Endothelial cell of umbilical vein (primary cell): ENCODE data around the gene LRRC37A2. TPM values are rescaled to one million over a fixed set of nuclear protein-coding genes. Genes with fewer than 3 reads are reported as not detected.
"Not testable (repeated sequence)": the region's sequence is repeated elsewhere in the genome, so short reads cannot be mapped to it uniquely, and the experiment has no call there.

Source experiments
- BruUV-seq: library from RNA; stranded (reverse); fragments of 400-500 nt; replicated peaks from 2 replicates; lab custom pipeline; 2021; lab: Mats Ljungman, UMichigan
- CTCF ChIA-PET: fragments of 300-600, 350-600 bp; sonication (Branson Sonifier 250); formaldehyde crosslinking; loops from one replicate; lab custom pipeline; 2021; ENCODE audit warnings: antibody characterized with exemption, inconsistent platforms; lab: Charles Lee
- POLR2A ChIA-PET: fragments of 300-600, 350-600 bp; sonication (Branson Sonifier 250); formaldehyde crosslinking; loops from one replicate; lab custom pipeline; 2021; ENCODE audit warnings: antibody characterized with exemption, inconsistent platforms; lab: Charles Lee
- DNase-seq: peaks from one replicate; pipeline ENCODE4 v3.0.0-alpha.2; 2011; ENCODE audit warnings: low read depth, low spot score
- FAIRE-seq: peaks from 2 replicates; lab custom pipeline; 2011; peaks lifted over from hg19 to GRCh38; lab: Jason Lieb, UNC
- H2AFZ ChIP-seq: 2 replicates; pipeline ENCODE4 v1.6.0; 2012; ENCODE audit warnings: low read depth, low read length, control low read depth, inconsistent platforms
- H3K27ac ChIP-seq: 2 replicates; pipeline ENCODE4 v1.5.1; 2011; ENCODE audit warnings: low read depth, mild to moderate bottlenecking, control low read depth, low read length, moderate library complexity; ENCODE audit not compliant: insufficient read depth
- H3K27me3 ChIP-seq, 2 experiments: 2 replicates each; pipeline versions ENCODE4 v1.6.0 to v1.6.1; 2011; ENCODE audit warnings: low read length in 2 of 2, mixed read lengths in 1 of 2; ENCODE audit not compliant: control insufficient read depth in 2 of 2, insufficient read depth in 2 of 2
- H3K36me3 ChIP-seq, 2 experiments: 2 replicates in 1 of 2; 3 replicates in 1 of 2; pipeline ENCODE4 v1.5.1; 2011; ENCODE audit warnings: low read length in 2 of 2, mild to moderate bottlenecking in 1 of 2, moderate library complexity in 1 of 2; ENCODE audit not compliant: control insufficient read depth in 2 of 2, insufficient read depth in 2 of 2; ENCODE audit errors: extremely low read depth in 1 of 2
- H3K4me1 ChIP-seq: 3 replicates; pipeline ENCODE4 v1.5.1; 2011; ENCODE audit warnings: mild to moderate bottlenecking, low read length; ENCODE audit not compliant: control insufficient read depth, insufficient read depth; ENCODE audit errors: extremely low read depth
- H3K4me2 ChIP-seq: 2 replicates; pipeline ENCODE4 v1.6.1; 2011; ENCODE audit warnings: low read length, control low read depth, mixed read lengths; ENCODE audit not compliant: insufficient read depth
- H3K4me3 ChIP-seq, 3 experiments: fragments of 200-600 bp in 1 of 3; sonication (generic), shearing (Covaris generic) in 1 of 3; replicated peaks in 1 of 3; 2 replicates each; pipeline ENCODE4 v1.5.1; 2011 to 2016; ENCODE audit warnings: control low read depth in 3 of 3, low read length in 3 of 3, mild to moderate bottlenecking in 2 of 3, inconsistent platforms in 1 of 3, low read depth in 1 of 3, moderate library complexity in 1 of 3; ENCODE audit not compliant: insufficient read depth in 1 of 3
- H3K79me2 ChIP-seq: 2 replicates; pipeline ENCODE4 v1.6.0; 2012; ENCODE audit warnings: low read length, inconsistent platforms; ENCODE audit not compliant: control insufficient read depth, insufficient read depth
- H3K9ac ChIP-seq: replicated peaks from 2 replicates; pipeline ENCODE3; 2011; ENCODE audit warnings: low read length, control low read depth; ENCODE audit not compliant: insufficient read depth; ENCODE audit errors: extremely low read depth
- H3K9me1 ChIP-seq: replicated peaks from 3 replicates; pipeline ENCODE4 v1.6.0; 2011; ENCODE audit warnings: mild to moderate bottlenecking, low read length; ENCODE audit not compliant: control insufficient read depth, insufficient read depth; ENCODE audit errors: extremely low read depth
- H3K9me3 ChIP-seq: replicated peaks from 2 replicates; pipeline ENCODE4 v1.5.1; 2012; ENCODE audit warnings: low read length, inconsistent platforms; ENCODE audit not compliant: control insufficient read depth, insufficient read depth
- H4K20me1 ChIP-seq: replicated peaks from 2 replicates; pipeline ENCODE3; 2011; ENCODE audit warnings: mild to moderate bottlenecking, low read length; ENCODE audit not compliant: control insufficient read depth, insufficient read depth; ENCODE audit errors: extremely low read depth
- dilution Hi-C: fragments of 300-500 bp; cut with MboI; formaldehyde crosslinking; loops from one replicate; pipeline ENCODE4 v1.15.0; 2019; ENCODE audit warnings: low sequenced_read_pairs; ENCODE audit not compliant: extremely low pct_ligation_motif_present
- intact Hi-C: fragments of 100-400 bp; cut with micrococcal nuclease; formaldehyde crosslinking; loops from one replicate; pipeline ENCODE4 v1.10.0; 2022
- polyA plus RNA-seq, 4 experiments: library from polyadenylated mRNA; depleted of rRNA in 3 of 4; stranded (reverse) in 3 of 4; unstranded in 1 of 4; fragments of >200 nt; gene quantifications; 2 replicates each; pipeline versions ENCODE4 v1.2.1 to v1.2.3, GENCODE V29; 2011 to 2012; ENCODE audit warnings: missing spikeins in 1 of 4
- total RNA-seq: library from RNA; stranded (reverse); gene quantifications from 2 replicates; pipeline ENCODE4 v1.2.3, GENCODE V29; 2021

LRRC37A2 gene
- total and polyA plus RNA-seq, 2 donors (not counting 3 experiments of a cell fraction or from before 2014, with no cell fraction given): 3.4 to 6.5 TPM

DNA sequence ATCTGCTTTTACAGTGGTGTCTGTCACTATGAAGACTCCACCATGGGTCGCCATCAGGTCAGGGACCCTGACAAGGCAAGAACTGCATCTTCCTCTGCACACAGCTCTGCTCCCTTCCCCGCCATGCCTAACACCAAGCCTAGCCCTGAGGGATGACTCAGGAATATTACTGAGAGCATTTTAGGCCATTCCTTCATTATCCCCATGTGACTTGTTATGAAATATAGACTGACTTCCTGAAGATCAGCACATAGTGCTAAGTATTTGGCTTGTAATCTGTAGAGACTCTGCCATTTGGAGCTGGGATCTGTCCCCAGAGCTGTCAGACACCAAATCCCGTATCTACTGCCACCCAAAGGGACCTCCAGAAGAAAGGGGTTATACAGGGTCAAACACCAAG, 47.8 kb downstream of the LRRC37A2 start:
- H3K27me3 ChIP-seq: not testable (repeated sequence)

DNA sequence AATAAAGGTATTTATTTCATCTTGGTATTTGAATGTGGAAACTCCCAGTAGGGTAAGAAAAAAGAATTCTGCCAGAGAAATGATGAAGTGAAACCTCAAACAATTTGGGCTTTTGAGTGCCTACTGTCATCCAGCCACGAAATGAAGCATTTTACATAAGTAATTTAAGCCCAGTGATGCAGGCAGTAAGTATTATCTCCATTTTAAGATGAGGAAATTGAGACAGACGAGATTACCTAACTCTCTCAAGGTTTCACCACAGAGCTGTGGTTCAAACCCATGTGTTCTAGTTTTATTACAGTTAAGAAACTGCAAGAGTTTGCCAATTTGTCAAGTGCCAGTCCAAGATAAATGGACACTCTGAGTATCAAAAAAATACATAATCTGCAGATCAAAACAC, 54.0 kb downstream of the LRRC37A2 start:
- H3K79me2 ChIP-seq, FAIRE-seq, H3K9me3 ChIP-seq, H3K27ac ChIP-seq, dilution Hi-C loops, BruUV-seq, H3K36me3 ChIP-seq, intact Hi-C loops, CTCF ChIA-PET, H3K9me1 ChIP-seq, H3K9ac ChIP-seq, POLR2A ChIA-PET, DNase-seq, H4K20me1 ChIP-seq, H2AFZ ChIP-seq, H3K4me1 ChIP-seq, H3K27me3 ChIP-seq, H3K4me2 ChIP-seq, H3K4me3 ChIP-seq: not testable (repeated sequence)

More for the DNA sequence above, 47.8 kb downstream of the LRRC37A2 start:
- CTCF ChIA-PET, H3K4me2 ChIP-seq, dilution Hi-C loops, BruUV-seq, intact Hi-C loops, FAIRE-seq, POLR2A ChIA-PET, H3K79me2 ChIP-seq, H4K20me1 ChIP-seq, H2AFZ ChIP-seq, DNase-seq, H3K9me3 ChIP-seq, H3K4me1 ChIP-seq, H3K9me1 ChIP-seq, H3K9ac ChIP-seq, H3K27ac ChIP-seq, H3K4me3 ChIP-seq, H3K36me3 ChIP-seq: not testable (repeated sequence)

DNA sequence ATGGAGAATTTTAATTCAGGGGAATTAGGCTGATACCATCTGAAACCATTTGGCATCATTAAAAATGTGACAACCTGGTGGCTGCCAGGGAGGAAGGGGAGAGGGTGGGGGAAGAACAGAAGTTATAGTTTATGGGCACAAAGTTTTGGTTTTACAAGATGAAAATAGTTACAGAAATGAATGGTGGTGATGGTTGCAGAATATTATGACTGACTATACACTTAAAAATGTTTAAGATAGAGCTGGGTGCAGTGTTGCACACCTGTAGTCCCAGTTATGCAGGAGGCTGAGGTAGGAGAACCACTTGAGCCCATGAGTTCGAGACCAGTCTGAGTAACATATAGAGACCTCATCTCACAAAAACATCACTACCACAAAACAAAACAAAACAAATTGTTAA, 54.7 kb downstream of the LRRC37A2 start:
- H3K36me3 ChIP-seq, H3K9me3 ChIP-seq, H4K20me1 ChIP-seq, H3K4me3 ChIP-seq, H3K9me1 ChIP-seq, H3K79me2 ChIP-seq, intact Hi-C loops, H3K4me1 ChIP-seq, H3K27ac ChIP-seq, H3K9ac ChIP-seq, H3K4me2 ChIP-seq, dilution Hi-C loops, H3K27me3 ChIP-seq, H2AFZ ChIP-seq, CTCF ChIA-PET, FAIRE-seq, POLR2A ChIA-PET, BruUV-seq, DNase-seq: not testable (repeated sequence)

DNA sequence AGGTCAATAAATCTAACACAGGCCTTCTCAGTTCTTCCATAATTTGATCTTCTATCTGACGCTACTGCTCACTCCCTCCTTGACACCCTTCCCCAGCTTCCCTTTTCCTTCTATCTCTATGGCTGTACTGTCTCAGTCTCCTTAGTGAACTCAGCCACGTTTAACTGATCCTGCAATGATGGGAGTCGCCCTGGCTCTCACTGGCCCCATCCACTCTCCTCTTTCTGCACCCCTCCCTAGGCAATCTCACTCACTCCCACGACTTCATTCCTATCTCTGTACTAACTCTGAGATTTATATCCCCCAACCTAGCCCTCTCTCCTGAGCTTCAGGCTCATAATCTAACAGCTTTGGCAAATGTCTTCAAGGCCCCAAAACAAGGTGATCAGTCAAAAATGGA, 59.5 kb downstream of the LRRC37A2 start:
- H3K9me3 ChIP-seq, H4K20me1 ChIP-seq, H3K79me2 ChIP-seq, H3K4me3 ChIP-seq, H2AFZ ChIP-seq, H3K27ac ChIP-seq, DNase-seq, H3K36me3 ChIP-seq, FAIRE-seq, BruUV-seq, CTCF ChIA-PET, H3K9me1 ChIP-seq, H3K9ac ChIP-seq, H3K27me3 ChIP-seq, H3K4me1 ChIP-seq, dilution Hi-C loops, POLR2A ChIA-PET, intact Hi-C loops, H3K4me2 ChIP-seq: not testable (repeated sequence)
